GM18505 (cell line): ENCODE results near the gene SEMA6B.

Source experiments
- ATAC-seq: cut with Tn5 transposase; IDR thresholded peaks from one replicate; pipeline ENCODE4 v1.9.1; 2021; ENCODE audit not compliant: unreplicated experiment
- POLR2A ChIP-seq: IDR thresholded peaks from 4 replicates; pipeline ENCODE4 v1.6.1; 2011; ENCODE audit warnings: borderline replicate concordance; ENCODE audit not compliant: insufficient read depth, insufficient read length; ENCODE audit errors: extremely low read depth

Gene SEMA6B

GRCh38 chr19:4502282-4503131 lies 57.0 kb downstream of the SEMA6B start:
- TF ChIP-seq POLR2A, result no peak
- ATAC-seq, result no peak

GRCh38 chr19:4501691-4502090 lies 57.8 kb downstream of the SEMA6B start:
- no peak for ATAC-seq
- no peak for TF ChIP-seq POLR2A

- no peak for ATAC-seq
- no peak for TF ChIP-seq POLR2A
Observed at GRCh38 chr19:4500841-4501591, 58.5 kb downstream of the SEMA6B start.

GRCh38 chr19:4499855-4500254 lies 59.6 kb downstream of the SEMA6B start:
- TF ChIP-seq POLR2A, result no peak
- ATAC-seq, result no peak

GRCh38 chr19:4499318-4499717 lies 60.2 kb downstream of the SEMA6B start:
- TF ChIP-seq POLR2A, result no peak
- no peak for ATAC-seq

- TF ChIP-seq POLR2A, result no peak
- no peak for ATAC-seq
Observed at GRCh38 chr19:4498694-4499093, 60.8 kb downstream of the SEMA6B start.

DNA sequence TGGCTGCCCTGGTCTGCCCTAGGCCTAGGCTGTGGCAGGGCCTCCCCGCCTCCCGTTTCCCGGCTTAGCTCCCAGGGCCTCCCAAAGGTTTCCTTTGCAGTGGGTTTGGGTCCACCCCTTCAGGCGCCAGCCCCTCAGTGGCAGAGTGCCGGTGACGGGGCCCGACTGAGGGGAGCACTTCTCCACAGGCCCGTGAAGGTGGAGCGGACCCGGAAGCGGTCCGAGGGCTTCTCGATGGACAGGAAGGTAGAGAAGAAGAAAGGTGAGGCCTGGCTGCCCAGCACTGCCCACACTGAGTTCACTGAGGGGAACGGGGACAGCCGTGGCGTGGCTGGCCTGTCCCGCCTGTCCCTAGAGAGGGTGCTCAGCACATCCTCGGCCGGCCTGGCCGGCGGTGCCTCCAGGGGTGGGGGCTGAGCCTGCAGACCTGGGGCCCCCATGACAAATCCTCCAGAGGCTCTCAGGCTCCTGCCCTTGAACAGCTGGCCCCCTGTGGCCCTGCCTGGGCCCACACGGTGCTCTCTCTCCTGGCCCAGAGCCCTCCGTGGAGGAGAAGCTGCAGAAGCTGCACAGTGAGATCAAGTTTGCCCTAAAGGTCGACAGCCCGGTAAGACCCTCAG lies 61.6 kb downstream of the SEMA6B start:
- ATAC-seq, result no peak

DNA sequence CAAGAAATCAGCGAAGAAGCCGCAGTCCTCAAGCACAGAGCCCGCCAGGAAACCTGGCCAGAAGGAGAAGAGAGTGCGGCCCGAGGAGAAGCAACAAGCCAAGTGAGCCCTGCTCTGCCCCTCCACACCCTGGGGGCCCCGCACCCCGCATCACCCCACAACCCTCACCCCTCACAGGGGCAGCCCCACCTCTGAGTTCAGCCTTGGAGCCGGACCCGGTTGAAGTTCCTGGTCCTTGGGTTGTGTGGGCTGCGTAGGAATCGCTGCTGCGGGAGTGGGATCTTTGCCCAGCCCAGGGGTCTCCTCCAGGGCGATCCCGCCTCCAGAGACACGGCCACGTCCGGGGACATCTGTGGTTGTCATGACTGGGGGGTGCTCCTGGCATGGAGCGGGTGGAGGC lies 63.2 kb downstream of the SEMA6B start:
- ATAC-seq, result no peak
- no peak for TF ChIP-seq POLR2A

More for the DNA sequence above, 61.6 kb downstream of the SEMA6B start:
- TF ChIP-seq POLR2A, result no peak

DNA sequence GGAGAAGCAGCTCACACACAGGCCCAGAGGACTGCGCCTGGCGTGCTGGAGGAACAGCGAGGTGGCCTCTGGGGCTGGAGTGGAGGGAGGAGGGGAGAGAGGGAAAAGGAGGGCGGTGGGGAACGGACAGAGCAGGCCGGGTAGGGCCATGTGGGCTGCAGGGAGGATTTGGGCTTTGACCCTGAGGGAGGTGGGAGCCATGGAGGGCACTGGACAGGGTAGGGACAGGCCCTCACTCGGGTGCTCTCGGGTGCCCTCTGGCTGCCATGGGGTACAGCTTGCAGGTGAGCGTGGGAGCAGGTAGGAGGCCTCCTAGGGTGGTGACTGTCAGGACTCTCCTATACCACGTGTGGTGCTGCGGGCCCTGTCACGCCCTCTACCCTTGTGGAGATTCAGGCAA lies 64.0 kb downstream of the SEMA6B start:
- no peak for TF ChIP-seq POLR2A
- no peak for ATAC-seq

- no peak for ATAC-seq
Observed at GRCh38 chr19:4494691-4495064, 64.8 kb downstream of the SEMA6B start.

GRCh38 chr19:4493929-4494690 lies 65.4 kb downstream of the SEMA6B start:
- ATAC-seq, result no peak
- TF ChIP-seq POLR2A, result no peak

More at GRCh38 chr19:4494691-4495064, 64.8 kb downstream of the SEMA6B start:
- no peak for TF ChIP-seq POLR2A

DNA sequence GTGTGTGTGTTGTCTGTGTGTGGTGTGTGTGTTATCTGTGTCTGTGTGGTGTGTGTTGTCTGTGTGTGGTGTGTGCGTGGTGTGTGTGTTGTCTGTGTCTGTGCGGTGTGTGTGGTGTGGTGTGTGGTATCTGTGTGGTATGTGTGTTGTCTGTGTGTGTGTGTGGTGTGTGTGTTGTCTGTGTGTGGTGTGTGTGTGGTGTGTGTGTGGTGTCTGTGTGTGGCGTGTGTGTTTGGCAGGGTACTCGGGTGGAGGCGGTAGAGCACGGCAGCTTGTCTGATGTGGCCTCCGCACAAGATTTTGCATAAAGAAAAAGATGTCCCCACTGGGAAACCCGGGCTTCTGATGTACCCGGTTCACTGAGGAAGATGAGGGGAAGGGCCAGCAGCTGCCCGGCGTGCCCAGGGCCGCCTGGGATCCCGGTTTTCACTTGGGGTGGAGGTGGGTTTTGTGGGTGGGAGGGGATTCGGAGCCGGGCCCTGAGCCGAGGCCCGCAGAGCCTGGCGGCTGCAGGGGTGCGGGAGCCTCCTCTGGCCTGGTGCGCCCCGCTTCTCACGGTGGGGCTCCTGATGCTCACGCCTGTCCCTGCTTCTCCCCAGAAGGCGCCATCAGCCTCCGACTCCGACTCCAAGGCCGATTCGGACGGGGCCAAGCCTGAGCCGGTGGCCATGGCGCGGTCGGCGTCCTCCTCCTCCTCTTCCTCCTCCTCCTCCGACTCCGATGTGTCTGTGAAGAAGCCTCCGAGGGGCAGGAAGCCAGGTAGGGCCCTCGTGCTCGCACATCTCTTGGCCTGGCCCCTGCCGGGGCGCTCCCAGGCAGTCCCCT lies 66.2 kb downstream of the SEMA6B start:
- ATAC-seq, result no peak
- TF ChIP-seq POLR2A, result no peak
